Nephron (organoid): Measurements from ENCODE around the gene DPH2.

Experiments
- H3K27ac Mint-ChIP-seq, 3 experiments: 2 replicates each; pipeline ENCODE4 v1.8.0; 2020; ENCODE audit warnings: mixed read lengths in 3 of 3, mild to moderate bottlenecking in 2 of 3, moderate library complexity in 1 of 3
- H3K27me3 Mint-ChIP-seq: 2 replicates; pipeline ENCODE4 v1.8.0; 2021; ENCODE audit warnings: low read depth, mild to moderate bottlenecking, moderate library complexity, mixed read lengths
- H3K36me3 Mint-ChIP-seq: 2 replicates; pipeline ENCODE4 v1.8.0; 2020; ENCODE audit warnings: low read depth, mixed read lengths
- H3K4me1 Mint-ChIP-seq: 2 replicates; pipeline ENCODE4 v1.8.0; 2020; ENCODE audit warnings: mixed read lengths
- H3K4me3 Mint-ChIP-seq, 3 experiments: 2 replicates each; pipeline ENCODE4 v1.8.0; 2020; ENCODE audit warnings: mild to moderate bottlenecking in 3 of 3, mixed read lengths in 3 of 3, moderate library complexity in 2 of 3
- H3K9me3 Mint-ChIP-seq: 2 replicates; pipeline ENCODE4 v1.8.0; 2020; ENCODE audit warnings: mixed read lengths
- CTCF ChIP-seq, 3 experiments: fragments of 200-600 bp; sonication (generic); IDR thresholded peaks; one replicate each; pipeline ENCODE4 v1.5.0; 2021; ENCODE audit warnings: antibody characterized with exemption in 3 of 3; ENCODE audit not compliant: unreplicated experiment in 3 of 3

Gene DPH2

DNA sequence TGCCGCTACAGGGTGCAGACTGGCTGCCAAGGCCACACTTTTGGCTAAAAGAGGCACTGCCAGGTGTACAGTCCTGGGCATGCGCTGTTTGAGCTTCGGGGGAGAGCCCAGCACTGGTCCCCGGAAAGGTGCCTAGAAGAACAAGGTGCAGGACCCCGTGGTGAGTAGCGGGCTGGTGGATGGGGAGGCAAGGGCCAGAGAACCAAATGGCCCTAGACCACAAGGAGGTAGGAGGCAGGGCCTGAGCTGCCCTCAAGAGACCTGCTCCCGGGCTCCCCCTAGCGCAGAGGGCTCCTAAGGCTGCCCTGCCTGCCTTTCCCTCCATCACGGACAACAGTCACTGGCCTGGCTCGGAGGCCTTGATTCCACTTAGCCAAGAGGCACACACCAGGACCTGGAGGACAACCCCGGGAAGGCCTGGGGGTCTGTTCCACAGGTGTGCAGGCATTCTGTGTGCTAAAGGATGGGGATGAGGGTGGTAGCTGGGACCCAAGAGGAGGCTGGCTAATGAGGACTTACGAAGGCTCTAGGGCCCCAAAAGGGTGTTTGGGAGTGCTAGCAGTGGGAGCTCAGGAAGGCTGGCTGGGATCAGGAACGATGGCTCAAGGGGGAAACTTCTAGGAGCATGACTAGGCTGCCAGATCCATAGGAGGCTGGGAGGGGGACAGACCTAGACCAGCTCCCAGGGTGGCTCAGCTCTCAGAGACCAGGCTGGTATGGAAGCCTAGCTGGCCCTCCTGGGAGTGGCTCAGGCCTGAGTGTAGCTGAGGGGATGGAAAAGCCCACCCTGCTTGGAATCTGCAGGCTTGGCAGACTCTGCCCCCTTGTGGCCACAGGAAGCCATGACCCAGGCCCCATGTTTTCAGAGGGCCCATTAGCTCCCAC lies 35.5 kb upstream of the DPH2 start:
- Mint-ChIP-seq H3K27ac (peak overlapping the region in 2 of 3 experiments; percentile 17 to 55), H3K36me3 (no peaks in the 10 kb centered on the region), H3K4me3 (peak overlapping the region; percentile 63 to 80 (median 72)), H3K4me1 (peaks cover 16% of the 10 kb centered on the region), H3K27me3 (peaks cover 45% of the 10 kb centered on the region), H3K9me3 (no peaks in the 10 kb centered on the region)
- peak; percentile 90 to 93 (median 90) for TF ChIP-seq CTCF (IDR thresholded peaks at IDR 0.05; ENCODE audit: unreplicated experiment in 3 of 3)

GRCh38 chr1:43934986-43935324 lies 34.9 kb upstream of the DPH2 start:
- no peaks in the 10 kb centered on the region for H3K9me3 Mint-ChIP-seq
- peaks cover 47% of the 10 kb centered on the region for H3K27me3 Mint-ChIP-seq
- TF ChIP-seq CTCF (IDR thresholded peaks at IDR 0.05; ENCODE audit: unreplicated experiment in 3 of 3), result peak in 1 of 3 experiments; percentile 41
- peak overlapping the region in 1 of 3 experiments; percentile 55 for H3K27ac Mint-ChIP-seq
- peaks cover 16% of the 10 kb centered on the region for H3K4me1 Mint-ChIP-seq
- no peaks in the 10 kb centered on the region for H3K36me3 Mint-ChIP-seq
- peak overlapping the region; percentile 63 to 80 (median 72) for H3K4me3 Mint-ChIP-seq

DNA sequence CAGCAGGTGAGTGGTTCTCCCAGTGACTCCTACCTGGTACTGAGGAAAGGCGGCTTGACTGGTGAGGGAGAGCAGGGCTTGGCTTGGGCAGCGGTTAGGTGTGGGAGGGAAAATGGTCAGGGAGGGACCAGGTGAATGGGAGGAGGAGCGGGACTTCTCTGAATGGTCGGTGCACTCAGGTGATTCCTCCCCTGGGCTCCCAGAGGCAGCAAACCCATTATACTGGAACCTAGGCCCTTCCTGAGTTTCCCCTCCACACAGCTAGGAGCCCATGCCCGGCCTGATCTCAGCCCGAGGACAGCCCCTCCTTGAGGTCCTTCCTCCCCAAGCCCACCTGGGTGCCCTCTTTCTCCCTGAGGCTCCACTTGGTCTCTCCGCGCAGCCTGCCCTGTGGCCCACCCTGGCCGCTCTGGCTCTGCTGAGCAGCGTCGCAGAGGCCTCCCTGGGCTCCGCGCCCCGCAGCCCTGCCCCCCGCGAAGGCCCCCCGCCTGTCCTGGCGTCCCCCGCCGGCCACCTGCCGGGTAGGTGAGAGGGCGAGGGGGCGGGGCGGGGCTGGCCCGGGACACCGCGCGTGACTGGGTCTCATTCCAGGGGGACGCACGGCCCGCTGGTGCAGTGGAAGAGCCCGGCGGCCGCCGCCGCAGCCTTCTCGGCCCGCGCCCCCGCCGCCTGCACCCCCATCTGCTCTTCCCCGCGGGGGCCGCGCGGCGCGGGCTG lies 33.9 kb upstream of the DPH2 start:
- Mint-ChIP-seq H3K9me3 (no peaks in the 10 kb centered on the region), H3K36me3 (no peaks in the 10 kb centered on the region), H3K27ac (peak overlapping the region in 1 of 3 experiments; percentile 69), H3K4me3 (peak overlapping the region; percentile 63 to 80 (median 72)), H3K27me3 (peaks cover 50% of the 10 kb centered on the region), H3K4me1 (peaks cover 16% of the 10 kb centered on the region)
- TF ChIP-seq CTCF (IDR thresholded peaks at IDR 0.05; ENCODE audit: unreplicated experiment in 3 of 3), result no peak

DNA sequence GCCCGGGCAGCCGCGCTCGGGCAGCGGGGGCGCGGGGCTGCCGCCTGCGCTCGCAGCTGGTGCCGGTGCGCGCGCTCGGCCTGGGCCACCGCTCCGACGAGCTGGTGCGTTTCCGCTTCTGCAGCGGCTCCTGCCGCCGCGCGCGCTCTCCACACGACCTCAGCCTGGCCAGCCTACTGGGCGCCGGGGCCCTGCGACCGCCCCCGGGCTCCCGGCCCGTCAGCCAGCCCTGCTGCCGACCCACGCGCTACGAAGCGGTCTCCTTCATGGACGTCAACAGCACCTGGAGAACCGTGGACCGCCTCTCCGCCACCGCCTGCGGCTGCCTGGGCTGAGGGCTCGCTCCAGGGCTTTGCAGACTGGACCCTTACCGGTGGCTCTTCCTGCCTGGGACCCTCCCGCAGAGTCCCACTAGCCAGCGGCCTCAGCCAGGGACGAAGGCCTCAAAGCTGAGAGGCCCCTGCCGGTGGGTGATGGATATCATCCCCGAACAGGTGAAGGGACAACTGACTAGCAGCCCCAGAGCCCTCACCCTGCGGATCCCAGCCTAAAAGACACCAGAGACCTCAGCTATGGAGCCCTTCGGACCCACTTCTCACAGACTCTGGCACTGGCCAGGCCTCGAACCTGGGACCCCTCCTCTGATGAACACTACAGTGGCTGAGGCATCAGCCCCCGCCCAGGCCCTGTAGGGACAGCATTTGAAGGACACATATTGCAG lies 33.2 kb upstream of the DPH2 start:
- H3K4me3 Mint-ChIP-seq, result peak overlapping the region; percentile 70 to 81 (median 80)
- no peak for TF ChIP-seq CTCF (IDR thresholded peaks at IDR 0.05; ENCODE audit: unreplicated experiment in 3 of 3)
- peaks cover 16% of the 10 kb centered on the region for H3K4me1 Mint-ChIP-seq
- H3K36me3 Mint-ChIP-seq, result no peaks in the 10 kb centered on the region
- no peaks in the 10 kb centered on the region for H3K9me3 Mint-ChIP-seq
- peak overlapping the region in 1 of 3 experiments; percentile 86 for H3K27ac Mint-ChIP-seq
- peaks cover 50% of the 10 kb centered on the region for H3K27me3 Mint-ChIP-seq

DNA sequence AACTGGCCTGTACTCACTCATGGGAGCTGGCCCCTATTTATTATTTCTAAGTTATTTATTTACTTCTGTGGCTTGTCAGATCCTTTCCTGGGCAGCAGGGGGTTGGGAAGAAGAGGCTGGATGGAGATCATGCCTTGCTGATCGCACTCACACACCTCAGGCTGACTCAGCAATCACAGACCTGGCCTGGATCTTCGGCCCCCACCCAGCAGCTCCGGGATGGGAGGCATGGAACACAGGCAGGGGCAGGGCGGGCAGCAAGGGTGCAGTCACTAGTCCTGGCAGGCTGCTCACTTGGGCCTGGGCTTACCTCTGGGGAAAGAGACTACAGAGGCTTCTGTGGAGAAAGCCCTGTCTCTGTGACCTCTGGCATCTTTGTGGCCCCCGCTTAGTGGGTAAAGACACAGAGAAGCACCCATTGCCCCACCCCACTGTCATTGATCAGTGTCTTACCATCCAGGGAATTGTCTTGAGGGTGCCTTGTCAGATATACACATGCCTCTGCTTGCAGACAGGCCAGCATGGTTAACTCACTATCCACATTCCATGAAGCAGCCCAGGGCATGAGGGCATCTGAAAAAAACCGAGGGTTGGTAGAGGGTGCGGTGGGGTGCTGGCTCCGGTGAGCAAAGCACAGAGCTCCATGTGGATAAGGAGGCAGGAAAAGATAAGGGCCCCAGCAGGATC lies 32.5 kb upstream of the DPH2 start:
- TF ChIP-seq CTCF (IDR thresholded peaks at IDR 0.05; ENCODE audit: unreplicated experiment in 3 of 3), result no peak
- peak overlapping the region; percentile 70 to 81 (median 80) for H3K4me3 Mint-ChIP-seq
- H3K9me3 Mint-ChIP-seq, result no peaks in the 10 kb centered on the region
- peaks cover 48% of the 10 kb centered on the region for H3K27me3 Mint-ChIP-seq
- H3K36me3 Mint-ChIP-seq, result no peaks in the 10 kb centered on the region
- peaks cover 16% of the 10 kb centered on the region for H3K4me1 Mint-ChIP-seq
- peak overlapping the region in 1 of 3 experiments; percentile 86 for H3K27ac Mint-ChIP-seq
